Embryonic facial prominence (tissue), 1 donor: ENCODE results near the gene COL8A1.
A peak's percentile ranks its signal among the peaks of the same experiment; 100 is the strongest.
"Not testable (repeated sequence)": the region's sequence is repeated elsewhere in the genome, so short reads cannot be mapped to it uniquely, and the experiment has no call there.

Experiments
- DNase-seq: peaks from one replicate; pipeline ENCODE4 v3.0.0-alpha.2; 2016; ENCODE audit errors: extremely low spot score

COL8A1 gene

GRCh38 chr3:99638167-99638948, at the start of gene COL8A1:
COL8A1 (plus strand) TSS chr3:99638594; CDS start chr3:99790683, 152,089 bp downstream.
- DNase-seq = no peak

GRCh38 chr3:99589168-99589567, 49.2 kb upstream of the COL8A1 start:
- not testable (repeated sequence) for DNase-seq

DNA sequence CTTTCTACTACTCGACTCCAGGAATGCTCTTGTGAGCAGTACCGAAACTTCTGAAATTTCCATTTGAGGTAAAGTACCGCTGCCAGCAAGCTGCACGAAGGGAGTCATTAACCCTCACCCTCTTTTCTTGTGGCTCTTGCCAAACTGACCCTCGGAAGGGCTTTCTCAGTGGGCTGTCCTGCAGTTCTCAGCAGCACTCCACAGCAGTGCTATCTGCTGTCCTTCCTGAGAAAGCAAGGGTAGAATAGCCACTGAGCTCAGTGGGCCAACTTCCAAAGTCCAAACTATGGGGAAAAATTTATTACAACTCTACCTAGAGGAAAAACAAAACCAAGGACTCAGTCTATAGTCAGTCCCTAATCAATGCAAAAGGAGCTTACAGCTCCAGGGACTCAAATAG, 38.5 kb upstream of the COL8A1 start:
- DNase-seq = no peak

- DNase-seq = no peak
These were observed 36.9 kb upstream of the COL8A1 start for GRCh38 chr3:99601515-99601914.

GRCh38 chr3:99602183-99602582, 36.2 kb upstream of the COL8A1 start:
- DNase-seq = no peak

- DNase-seq = no peak
These were observed 31.2 kb upstream of the COL8A1 start for GRCh38 chr3:99607151-99607550.

DNA sequence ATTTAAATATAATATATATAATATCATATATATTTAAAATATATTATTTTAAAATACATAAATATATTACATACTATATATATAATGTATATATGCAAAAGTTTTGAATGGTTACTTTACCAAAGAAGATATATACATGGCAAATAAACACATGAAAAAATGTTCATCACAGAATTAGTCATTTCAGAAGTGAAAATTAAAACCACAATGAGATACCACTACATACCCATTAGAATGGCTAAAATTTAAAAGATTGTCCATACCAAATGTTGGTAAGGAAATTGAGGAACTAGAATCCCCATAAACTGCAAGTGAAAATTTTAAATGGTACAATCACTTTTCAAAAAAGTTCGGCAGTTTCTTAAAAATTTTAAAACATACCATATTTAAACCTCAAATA, 23.6 kb upstream of the COL8A1 start:
- DNase-seq = no peak

DNA sequence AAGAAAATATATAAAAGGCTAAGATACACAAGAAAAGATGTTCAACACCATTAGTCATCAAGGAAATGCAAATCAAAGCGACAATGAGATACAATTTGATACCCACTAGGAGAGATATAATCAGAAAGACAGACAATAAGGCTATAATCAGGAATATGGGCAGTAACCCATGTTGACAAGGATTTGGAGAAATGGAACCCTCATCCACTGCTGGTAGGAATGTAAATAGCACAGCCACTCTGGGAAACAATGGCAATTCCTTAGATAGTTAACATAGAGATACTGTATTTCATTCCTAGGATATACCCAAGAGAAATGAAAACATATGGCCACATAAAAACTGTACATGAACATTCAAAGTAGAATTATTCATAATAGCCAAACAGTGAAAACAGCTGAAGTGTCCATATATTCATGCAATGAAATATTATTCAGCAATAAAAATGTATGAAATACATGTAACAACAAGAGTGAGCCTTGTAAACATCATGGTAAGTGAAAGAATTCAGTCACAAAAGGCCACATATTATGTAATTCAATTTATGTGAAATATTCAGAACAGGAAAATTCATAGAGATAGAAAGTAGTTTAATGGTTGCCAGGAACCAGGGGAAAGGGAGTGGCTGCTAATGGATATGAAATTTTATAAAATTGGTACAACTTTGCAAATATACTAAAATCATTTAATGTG, 18.2 kb upstream of the COL8A1 start:
- no peak for DNase-seq

DNA sequence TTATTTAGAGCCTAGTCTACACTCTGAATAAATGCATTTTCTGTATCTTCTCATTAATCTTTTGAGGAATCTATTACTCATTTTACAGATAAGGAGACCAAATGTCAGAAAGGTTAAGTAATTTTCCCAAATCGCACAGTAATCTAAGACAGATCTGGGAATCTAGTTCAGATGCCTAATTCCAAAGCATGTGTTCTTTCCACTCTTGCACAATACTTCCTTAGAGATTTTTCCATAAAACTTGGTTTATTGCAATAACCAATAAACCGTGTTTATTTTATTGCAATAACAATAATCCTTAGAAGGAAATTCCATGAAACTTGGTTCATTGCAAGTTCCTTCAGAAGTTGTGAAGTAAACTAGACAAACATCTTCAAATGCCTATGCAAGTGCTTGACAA, 17.4 kb upstream of the COL8A1 start:
- DNase-seq = no peak

DNA sequence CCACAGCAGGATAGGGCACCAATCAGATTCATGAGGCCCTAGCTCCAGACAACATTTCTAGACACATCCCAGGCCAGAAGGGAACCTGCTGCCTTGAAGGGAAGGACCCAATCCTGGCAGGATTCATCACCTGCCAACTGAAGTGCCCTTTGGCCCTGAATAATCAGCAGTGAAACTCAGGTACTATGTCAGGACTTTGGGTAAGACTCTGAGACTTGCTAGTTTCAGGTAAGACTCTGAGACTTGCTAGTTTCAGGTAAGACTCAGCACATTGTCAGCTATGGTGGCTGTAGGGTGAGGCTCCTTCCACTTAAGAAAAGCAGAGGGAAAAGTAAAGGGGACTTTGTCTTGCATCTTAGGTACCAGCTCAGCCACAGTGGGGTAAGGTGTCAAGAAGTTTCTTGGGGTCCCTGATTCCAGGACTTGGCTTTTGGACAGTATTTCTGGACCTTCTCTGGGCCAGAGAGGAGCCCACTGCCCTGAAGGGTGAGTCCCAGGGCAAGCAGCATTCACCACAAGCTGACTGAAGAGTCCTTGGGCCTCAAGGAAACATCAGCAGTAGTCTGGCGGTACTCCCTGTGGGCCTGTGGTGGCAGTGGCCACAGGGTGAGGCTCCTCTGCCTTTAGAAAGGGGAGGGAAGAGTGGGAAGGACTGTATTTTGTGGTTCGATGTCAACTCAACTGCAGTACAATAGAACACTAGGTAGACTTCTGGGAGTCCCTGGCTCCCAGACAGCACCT, 13.7 kb upstream of the COL8A1 start:
- no peak for DNase-seq

- DNase-seq = no peak
These were observed 13.2 kb upstream of the COL8A1 start for GRCh38 chr3:99625237-99625622.

DNA sequence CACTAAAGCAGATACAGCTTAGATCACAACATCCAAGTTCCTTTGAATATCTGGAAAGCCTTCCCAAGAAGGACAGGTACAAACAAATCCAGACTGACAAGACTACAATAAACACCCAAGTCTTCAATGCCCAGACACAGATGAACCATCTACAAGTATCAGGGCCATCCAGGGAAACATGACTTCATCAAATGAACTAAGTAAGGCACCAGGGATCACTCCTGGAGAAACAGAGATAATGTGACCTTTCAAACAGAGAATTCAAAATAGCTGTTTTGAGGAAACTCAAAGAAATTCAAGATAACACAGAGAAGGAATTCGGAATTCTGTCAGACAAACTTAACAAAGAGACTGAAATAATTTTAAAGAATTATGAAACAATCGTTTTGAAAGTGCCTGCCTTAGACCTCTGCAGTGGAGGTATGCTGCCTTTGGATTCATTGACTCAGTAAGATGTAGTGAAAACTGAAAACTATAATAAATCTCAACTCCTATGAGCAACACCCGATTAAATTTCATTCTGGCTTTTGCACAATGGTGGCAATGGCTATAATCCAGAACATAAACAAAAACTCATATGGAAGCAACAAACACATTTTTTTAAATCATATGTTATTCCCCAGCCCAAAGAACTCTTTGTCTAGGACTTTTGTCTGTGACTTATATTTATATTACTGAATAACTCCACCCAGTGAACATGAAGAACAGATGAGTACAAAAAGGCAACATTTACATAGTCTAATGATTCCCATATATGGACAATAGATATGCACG, 12.6 kb upstream of the COL8A1 start:
- peak; percentile 16 for DNase-seq

- peak; percentile 25 for DNase-seq
These were observed 12.0 kb upstream of the COL8A1 start for GRCh38 chr3:99626417-99626788.

DNA sequence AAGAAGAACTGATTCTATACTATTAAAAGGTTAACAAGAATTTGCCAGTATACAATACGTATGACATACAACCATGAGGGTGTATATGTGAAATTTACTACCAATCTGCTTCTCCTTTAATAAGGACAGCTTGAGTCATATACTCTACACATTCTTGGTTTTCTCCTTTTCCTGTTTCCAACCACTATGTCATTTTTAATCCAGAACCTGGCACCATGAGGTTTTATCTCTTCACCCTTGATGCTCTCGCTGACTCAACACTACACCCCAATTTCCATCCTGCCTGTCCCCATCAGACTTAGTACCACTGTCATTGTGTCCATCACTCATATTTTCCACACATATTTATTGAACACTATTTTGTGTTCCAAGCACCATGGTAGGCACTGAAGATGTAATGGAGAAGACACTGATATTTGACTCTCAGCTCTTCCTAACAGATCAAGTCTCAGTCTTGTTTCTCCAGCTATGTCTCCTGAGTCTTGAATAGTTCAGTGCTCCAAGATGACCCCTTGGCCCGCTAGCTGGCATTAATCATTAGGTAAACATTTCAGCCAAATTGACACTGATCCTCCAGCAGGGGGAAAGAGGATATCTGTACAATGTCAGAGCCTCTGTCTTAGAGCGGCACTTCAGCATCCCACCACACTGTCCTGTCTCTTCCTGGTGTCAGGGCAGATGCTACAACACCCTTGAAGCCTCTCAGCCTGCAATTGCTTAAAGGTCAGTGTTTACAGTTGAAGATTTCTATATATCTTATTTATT, 11.2 kb upstream of the COL8A1 start:
- no peak for DNase-seq

- no peak for DNase-seq
These were observed 7.6 kb upstream of the COL8A1 start for GRCh38 chr3:99630815-99631214.

DNA sequence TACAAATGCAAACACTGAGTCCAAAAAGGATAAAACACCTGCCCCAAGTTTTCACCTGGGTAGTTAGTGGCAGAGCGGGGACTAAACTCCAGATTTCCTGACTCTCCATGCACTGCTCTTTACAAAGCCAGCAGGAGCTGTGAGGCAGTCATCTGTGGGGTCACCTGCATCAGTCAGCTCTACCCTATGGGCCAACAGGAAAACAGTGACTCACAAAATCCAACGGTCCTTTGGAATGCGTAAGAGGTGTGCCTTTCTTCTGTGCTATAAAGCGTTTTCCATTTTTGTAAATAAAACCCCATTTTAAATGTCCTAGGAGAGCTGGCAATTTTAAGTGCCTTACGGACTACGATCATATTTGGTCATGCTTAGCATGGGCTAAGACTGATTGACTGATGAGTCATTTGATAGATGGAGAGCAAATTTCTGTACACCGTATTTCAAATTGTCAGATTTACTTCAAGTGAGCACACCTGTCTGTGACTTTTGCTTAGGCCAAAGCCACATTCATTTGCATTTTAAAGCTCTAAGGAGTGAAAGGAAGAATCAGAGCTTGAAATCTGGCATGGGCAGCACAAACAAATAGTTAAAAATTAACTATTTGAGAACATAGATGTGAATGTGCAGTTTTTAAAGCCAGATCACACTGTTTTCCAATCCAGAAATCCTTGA, 4.4 kb upstream of the COL8A1 start:
- DNase-seq = no peak

- no peak for DNase-seq
These were observed 3.5 kb upstream of the COL8A1 start for GRCh38 chr3:99634881-99635280.

DNA sequence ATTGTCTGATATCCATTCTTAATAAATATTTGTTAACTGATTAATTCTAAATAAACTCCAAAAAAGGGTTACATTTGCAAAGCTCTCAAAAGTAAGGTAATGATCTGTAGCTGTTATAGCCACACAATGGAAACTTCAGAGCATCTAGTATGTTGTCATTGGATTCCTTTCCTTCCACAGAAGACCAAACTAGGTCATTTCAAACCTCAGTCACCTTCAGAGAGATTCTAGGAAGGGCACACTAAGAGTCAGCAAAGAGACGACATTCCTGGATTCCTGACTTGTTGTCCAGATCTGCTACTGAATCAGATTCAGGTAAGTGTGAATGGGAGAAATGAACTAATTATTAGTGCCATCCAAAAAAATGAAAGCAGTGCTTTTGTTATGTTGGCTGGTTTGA, 3.0 kb upstream of the COL8A1 start:
- DNase-seq = no peak

GRCh38 chr3:99637016-99637367, 1.4 kb upstream of the COL8A1 start:
- DNase-seq = no peak

DNA sequence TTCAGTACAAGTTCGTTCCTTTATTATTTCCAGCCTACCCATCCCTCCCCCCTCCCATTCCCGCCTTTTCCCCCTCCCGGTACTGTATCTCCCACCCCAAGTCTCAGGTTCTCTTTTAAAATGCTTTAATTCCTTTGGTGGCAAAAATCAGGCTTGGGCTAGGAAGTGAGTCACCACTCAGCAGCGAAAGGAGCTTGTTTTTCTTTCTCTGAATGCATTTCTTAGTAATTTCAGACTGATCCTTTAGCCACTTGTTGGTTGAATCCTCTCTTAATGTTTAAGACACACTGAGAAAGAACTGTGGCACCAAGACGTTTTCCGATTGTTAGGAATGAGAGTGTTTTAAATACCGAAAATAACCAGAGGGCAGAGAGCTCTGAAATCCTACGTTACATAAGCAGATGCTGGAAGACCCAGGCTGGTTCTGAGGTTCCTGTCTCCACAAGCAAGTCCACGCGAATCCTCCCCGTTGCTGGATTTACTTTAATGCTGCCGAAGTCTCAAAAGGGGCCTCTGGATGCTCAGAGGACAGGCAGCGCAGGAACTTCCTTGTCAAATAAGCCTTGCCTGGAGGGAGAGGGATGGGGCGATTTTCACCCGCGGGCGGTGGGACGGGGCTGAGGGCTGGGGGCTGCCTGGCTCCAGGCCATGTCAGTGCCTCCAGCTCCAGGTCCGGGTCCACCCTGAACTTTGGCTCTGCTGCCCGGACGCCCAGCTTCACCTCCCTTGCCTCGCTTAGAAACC, 854 bp upstream of the COL8A1 start:
- peak; percentile 7 for DNase-seq
